ENCODE data around the gene PPL. TPM values are rescaled to one million over a fixed set of nuclear protein-coding genes. Genes with fewer than 3 reads are reported as not detected.
A peak's percentile ranks its signal among the peaks of the same experiment; 100 is the strongest.

Gene PPL
- total and polyA plus RNA-seq, 4 experiments from 2014 or later: 0.39 TPM; not detected in 3

- POLR2A ChIA-PET (ENCODE audit: partially characterized antibody): no interaction called here
Measured at GRCh38 chr16:4891097-4891885, 45.7 kb downstream of the PPL start.

DNA sequence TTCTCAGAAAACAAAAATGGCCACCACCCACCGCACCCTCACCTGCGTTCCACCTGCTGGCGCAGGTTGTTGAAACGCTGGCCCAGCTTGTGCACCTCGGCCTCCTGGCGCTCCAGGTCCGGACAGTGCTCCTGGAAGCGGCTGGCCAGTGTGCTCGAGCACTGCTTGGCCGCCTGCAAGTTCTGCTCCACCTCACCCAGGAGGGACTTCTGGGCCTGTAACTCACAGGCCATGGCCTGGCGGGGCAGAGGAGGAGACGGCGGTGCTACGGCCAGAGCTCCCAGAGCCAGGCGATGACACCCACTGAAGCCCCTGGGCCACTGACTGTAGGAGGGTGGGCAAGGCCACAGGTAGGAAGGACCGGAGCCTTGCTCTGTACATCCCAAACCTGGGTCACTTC lies 46.3 kb downstream of the PPL start:
- ChIA-PET CTCF (ENCODE audit: partially characterized antibody) (no interaction called here), POLR2A (ENCODE audit: partially characterized antibody) (no interaction called here)
- Histone ChIP-seq H3K27ac (ENCODE audit: low read depth, low read length) (no peak overlapping the region), H3K4me1 (ENCODE audit: insufficient read depth, low read length) (no peaks in the 10 kb centered on the region), H3K4me3 (ENCODE audit: low read length in 2 of 2) (no peak overlapping the region), H3K9me3 (ENCODE audit: control insufficient read depth in 1 of 2, low read length in 2 of 2) (no peaks in the 10 kb centered on the region), H3K27me3 (ENCODE audit: insufficient read depth, low read length) (no peaks in the 10 kb centered on the region), H3K36me3 (ENCODE audit: insufficient read depth, low read length) (no peaks in the 10 kb centered on the region)
- intact Hi-C loops (cut with micrococcal nuclease): no loop called here
- no peak overlapping the region for H3K27ac Mint-ChIP-seq
- DNase-seq: no peak
- H3K36me3 Mint-ChIP-seq: peaks cover 12 to 18% of the 10 kb centered on the region in 2 donors
- H3K9me3 Mint-ChIP-seq: no peaks in the 10 kb centered on the region
- H3K4me1 Mint-ChIP-seq: peaks cover 0 to 3% (median 0%) of the 10 kb centered on the region in 4 donors
- no peaks in the 10 kb centered on the region for H3K27me3 Mint-ChIP-seq
- H3K4me3 Mint-ChIP-seq: no peak overlapping the region

More at GRCh38 chr16:4891097-4891885, 45.7 kb downstream of the PPL start:
- Histone ChIP-seq H3K4me1 (ENCODE audit: insufficient read depth, low read length) (no peaks in the 10 kb centered on the region), H3K9me3 (ENCODE audit: control insufficient read depth in 1 of 2, low read length in 2 of 2) (no peaks in the 10 kb centered on the region), H3K27me3 (ENCODE audit: insufficient read depth, low read length) (no peaks in the 10 kb centered on the region), H3K4me3 (ENCODE audit: low read length in 2 of 2) (no peak overlapping the region), H3K27ac (ENCODE audit: low read depth, low read length) (no peak overlapping the region), H3K36me3 (ENCODE audit: insufficient read depth, low read length) (no peaks in the 10 kb centered on the region)
- Mint-ChIP-seq H3K36me3 (peaks cover 7 to 12% of the 10 kb centered on the region in 2 donors), H3K27ac (no peak overlapping the region), H3K4me3 (no peak overlapping the region), H3K27me3 (no peaks in the 10 kb centered on the region), H3K9me3 (no peaks in the 10 kb centered on the region), H3K4me1 (no peaks in the 10 kb centered on the region)
- peak in 1 of 5 donors; percentile 15 for DNase-seq
- CTCF ChIA-PET (ENCODE audit: partially characterized antibody): no interaction called here
- intact Hi-C loops (cut with micrococcal nuclease): no loop called here

DNA sequence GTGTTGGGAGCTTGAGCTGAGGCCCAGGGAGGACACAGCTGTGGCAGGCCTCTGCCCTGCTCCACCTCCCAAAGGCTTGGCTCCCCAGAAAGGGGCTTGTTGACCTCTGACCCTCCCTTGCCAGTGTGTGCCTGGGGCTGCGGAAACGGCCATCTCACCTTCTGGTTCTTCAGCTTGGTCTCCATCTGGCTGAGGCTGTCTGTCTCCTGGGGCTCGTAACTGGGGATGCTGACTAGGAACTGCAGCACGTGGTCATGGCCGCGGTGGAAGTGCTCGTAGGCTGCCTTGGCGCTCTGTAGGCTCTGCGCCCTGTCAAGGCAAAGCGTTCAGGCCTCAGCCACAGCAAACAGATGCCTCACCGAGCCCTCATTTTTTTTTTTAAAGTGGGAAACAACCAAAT lies 46.9 kb downstream of the PPL start:
- POLR2A ChIA-PET (ENCODE audit: partially characterized antibody): no interaction called here
- Histone ChIP-seq H3K4me3 (ENCODE audit: low read length in 2 of 2) (no peak overlapping the region), H3K9me3 (ENCODE audit: control insufficient read depth in 1 of 2, low read length in 2 of 2) (no peaks in the 10 kb centered on the region), H3K36me3 (ENCODE audit: insufficient read depth, low read length) (no peaks in the 10 kb centered on the region), H3K27ac (ENCODE audit: low read depth, low read length) (no peak overlapping the region), H3K27me3 (ENCODE audit: insufficient read depth, low read length) (no peaks in the 10 kb centered on the region), H3K4me1 (ENCODE audit: insufficient read depth, low read length) (no peaks in the 10 kb centered on the region)
- CTCF ChIA-PET (ENCODE audit: partially characterized antibody): no interaction called here
- H3K27me3 Mint-ChIP-seq: no peaks in the 10 kb centered on the region
- H3K27ac Mint-ChIP-seq: no peak overlapping the region
- no peaks in the 10 kb centered on the region for H3K9me3 Mint-ChIP-seq
- no peak for DNase-seq
- H3K36me3 Mint-ChIP-seq: peaks cover 16 to 24% of the 10 kb centered on the region in 2 donors
- intact Hi-C loops (cut with micrococcal nuclease): no loop called here
- H3K4me1 Mint-ChIP-seq: peaks cover 0 to 3% (median 0%) of the 10 kb centered on the region in 4 donors
- no peak overlapping the region for H3K4me3 Mint-ChIP-seq

DNA sequence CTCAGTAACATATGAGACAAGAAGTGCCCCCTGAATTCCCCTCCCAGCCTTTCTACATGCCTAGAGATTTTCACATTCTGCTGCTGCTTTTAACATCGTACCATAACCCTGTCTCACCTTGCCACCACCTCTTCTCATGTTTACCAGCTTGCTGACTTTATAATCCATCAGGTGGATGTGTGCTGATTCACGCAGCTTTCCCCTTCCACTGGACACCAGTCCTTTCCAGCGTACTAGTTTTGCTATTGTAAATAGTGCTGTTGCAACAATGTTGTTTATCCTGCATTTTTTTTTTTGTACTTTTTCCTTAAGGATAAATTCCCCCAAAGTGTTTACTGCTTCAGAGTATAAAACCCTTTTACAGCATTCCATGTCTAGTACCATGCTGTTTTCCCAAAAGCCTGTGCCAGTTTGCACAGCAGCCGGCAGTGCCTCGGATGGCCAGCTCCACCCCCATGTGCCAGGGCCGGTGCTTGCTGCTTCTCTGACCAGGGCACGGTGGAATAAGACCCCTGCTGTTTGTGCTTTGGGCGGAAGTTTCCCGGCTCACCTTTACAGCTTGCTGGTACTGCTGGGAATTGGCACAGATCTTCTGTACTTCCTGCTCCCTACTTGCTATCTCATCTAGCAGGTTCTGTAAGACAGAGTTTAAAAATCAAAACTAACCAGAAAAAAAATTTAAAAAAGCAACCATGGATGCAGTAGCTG lies 48.4 kb downstream of the PPL start:
- Histone ChIP-seq H3K4me3 (ENCODE audit: low read length in 2 of 2) (no peak overlapping the region), H3K27me3 (ENCODE audit: insufficient read depth, low read length) (no peaks in the 10 kb centered on the region), H3K27ac (ENCODE audit: low read depth, low read length) (no peak overlapping the region), H3K36me3 (ENCODE audit: insufficient read depth, low read length) (peaks cover 10% of the 10 kb centered on the region), H3K9me3 (ENCODE audit: control insufficient read depth in 1 of 2, low read length in 2 of 2) (no peaks in the 10 kb centered on the region), H3K4me1 (ENCODE audit: insufficient read depth, low read length) (no peaks in the 10 kb centered on the region)
- H3K9me3 Mint-ChIP-seq: peaks cover 0 to 2% (median 0%) of the 10 kb centered on the region in 8 donors
- POLR2A ChIA-PET (ENCODE audit: partially characterized antibody): interaction anchor here (1.2 kb wide), 1 partner anchor 154 kb away, joined by 3 read pairs; the partner anchor contains the start of genes ANKS3 and DNAAF8
- intact Hi-C loops (cut with micrococcal nuclease): no loop called here
- H3K4me3 Mint-ChIP-seq: no peak overlapping the region
- peaks cover 31 to 38% of the 10 kb centered on the region in 2 donors for H3K36me3 Mint-ChIP-seq
- no peak for DNase-seq
- peaks cover 0 to 3% (median 0%) of the 10 kb centered on the region in 4 donors for H3K4me1 Mint-ChIP-seq
- no peaks in the 10 kb centered on the region for H3K27me3 Mint-ChIP-seq
- peak overlapping the region in 2 of 7 donors; percentile 46 to 54 for H3K27ac Mint-ChIP-seq
- CTCF ChIA-PET (ENCODE audit: partially characterized antibody): interaction anchor here (0.7 kb wide), 1 partner anchor 58 kb away, joined by 3 read pairs; no protein-coding TSS in a partner anchor

DNA sequence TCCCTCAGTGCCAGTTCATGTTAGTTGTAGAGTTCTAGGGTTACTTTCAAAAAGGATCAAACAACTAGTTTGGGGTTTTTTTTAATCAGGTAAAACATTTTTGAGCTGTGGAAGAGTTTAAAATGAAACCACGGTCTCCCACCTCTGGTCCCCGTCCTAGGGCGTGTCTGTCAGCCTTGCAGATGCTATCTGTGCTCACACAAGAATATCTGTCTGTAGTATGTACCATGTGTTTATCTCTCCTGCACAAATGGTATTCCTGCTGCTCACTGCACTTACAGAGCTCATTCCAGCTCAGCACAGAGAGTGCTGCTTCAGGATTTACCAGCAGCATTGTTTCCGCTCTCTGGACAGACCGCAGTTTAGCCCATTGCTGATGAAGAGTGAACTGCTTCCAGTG lies 50.8 kb downstream of the PPL start:
- Mint-ChIP-seq H3K36me3 (peaks cover 49 to 60% of the 10 kb centered on the region in 2 donors), H3K4me3 (no peak overlapping the region), H3K4me1 (peaks cover 0 to 3% (median 0%) of the 10 kb centered on the region in 4 donors), H3K27me3 (no peaks in the 10 kb centered on the region), H3K27ac (peak overlapping the region in 2 of 7 donors; percentile 29 to 44), H3K9me3 (peaks cover 0 to 2% (median 0%) of the 10 kb centered on the region in 8 donors)
- ChIA-PET CTCF (ENCODE audit: partially characterized antibody) (interaction anchor here (0.6 kb wide), 1 partner anchor 154 kb away, joined by 4 read pairs; no protein-coding TSS in a partner anchor), POLR2A (ENCODE audit: partially characterized antibody) (no interaction called here)
- DNase-seq: no peak
- Histone ChIP-seq H3K36me3 (ENCODE audit: insufficient read depth, low read length) (peaks cover 25% of the 10 kb centered on the region), H3K27me3 (ENCODE audit: insufficient read depth, low read length) (no peaks in the 10 kb centered on the region), H3K9me3 (ENCODE audit: control insufficient read depth in 1 of 2, low read length in 2 of 2) (no peaks in the 10 kb centered on the region), H3K4me1 (ENCODE audit: insufficient read depth, low read length) (no peaks in the 10 kb centered on the region), H3K27ac (ENCODE audit: low read depth, low read length) (no peak overlapping the region), H3K4me3 (ENCODE audit: low read length in 2 of 2) (no peak overlapping the region)
- intact Hi-C loops (cut with micrococcal nuclease): no loop called here

DNA sequence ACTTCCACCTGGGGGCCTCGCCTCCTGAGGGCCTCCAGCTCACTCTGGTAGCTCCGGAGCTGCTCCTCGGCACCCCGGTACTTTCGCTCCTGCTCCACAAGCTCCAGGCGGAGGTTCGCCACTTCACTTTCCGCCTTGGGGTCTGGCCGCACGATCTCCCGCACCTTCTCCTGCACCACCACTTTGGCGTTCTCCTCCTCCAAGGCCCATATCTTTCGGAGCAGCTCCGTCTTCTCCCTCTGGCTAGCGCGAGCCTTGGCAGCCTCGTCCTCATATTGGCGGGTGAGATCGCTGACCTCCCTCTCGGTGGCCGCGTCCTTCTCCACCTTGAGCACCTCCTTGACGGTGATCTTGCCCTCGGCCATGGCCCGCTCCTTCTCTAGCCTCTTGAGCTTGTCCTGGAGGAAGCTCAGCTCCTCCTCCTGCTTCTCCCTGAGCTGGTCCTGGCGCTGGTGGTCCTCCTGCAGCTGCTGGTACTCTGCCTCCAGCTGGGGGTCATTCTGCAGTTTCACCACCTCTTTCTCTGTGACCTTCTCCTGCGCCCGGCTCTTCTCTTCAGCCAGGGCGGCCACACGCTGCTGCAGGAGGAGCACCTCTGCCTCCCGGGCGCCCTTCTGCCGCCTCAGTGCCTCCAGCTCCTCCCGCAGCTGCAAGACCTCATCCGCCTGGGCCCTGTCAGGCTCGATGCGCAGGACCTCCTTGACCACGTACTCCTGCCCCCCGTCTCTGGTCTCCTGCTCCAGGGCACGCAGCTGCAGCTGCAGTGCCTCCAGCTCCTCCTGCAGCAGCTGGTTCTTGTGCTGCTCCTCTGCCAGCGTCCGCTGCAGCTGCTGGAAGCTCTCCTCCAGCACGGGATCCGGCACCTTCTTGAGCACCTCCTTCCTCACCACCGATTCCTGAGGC lies 51.7 kb downstream of the PPL start:
- Mint-ChIP-seq H3K27me3 (no peaks in the 10 kb centered on the region), H3K27ac (peak overlapping the region in 2 of 7 donors; percentile 44 to 77), H3K4me3 (peak overlapping the region in 1 of 8 donors; percentile 66), H3K4me1 (peaks cover 0 to 3% (median 0%) of the 10 kb centered on the region in 4 donors), H3K9me3 (peaks cover 0 to 2% (median 0%) of the 10 kb centered on the region in 8 donors), H3K36me3 (peaks cover 53 to 69% of the 10 kb centered on the region in 2 donors)
- Histone ChIP-seq H3K27ac (ENCODE audit: low read depth, low read length) (no peak overlapping the region), H3K36me3 (ENCODE audit: insufficient read depth, low read length) (peaks cover 31% of the 10 kb centered on the region), H3K4me1 (ENCODE audit: insufficient read depth, low read length) (no peaks in the 10 kb centered on the region), H3K4me3 (ENCODE audit: low read length in 2 of 2) (no peak overlapping the region), H3K27me3 (ENCODE audit: insufficient read depth, low read length) (no peaks in the 10 kb centered on the region), H3K9me3 (ENCODE audit: control insufficient read depth in 1 of 2, low read length in 2 of 2) (no peaks in the 10 kb centered on the region)
- no peak for DNase-seq
- intact Hi-C loops (cut with micrococcal nuclease): no loop called here
- ChIA-PET POLR2A (ENCODE audit: partially characterized antibody) (no interaction called here), CTCF (ENCODE audit: partially characterized antibody) (interaction anchor here (0.6 kb wide), 1 partner anchor 153 kb away, joined by 4 read pairs; no protein-coding TSS in a partner anchor)
